ENCODE results near the gene SDR42E1.
"Not testable (repeated sequence)": the region's sequence is repeated elsewhere in the genome, so short reads cannot be mapped to it uniquely, and the experiment has no call there.

SDR42E1 gene

GRCh38 chr16:81997738-81998137 lies 13.5 kb downstream of the SDR42E1 start:
- DNase-seq, result no peak

- no peak for DNase-seq
Measured at GRCh38 chr16:81996664-81997509, 14.4 kb downstream of the SDR42E1 start.

- no peak for DNase-seq
Measured at GRCh38 chr16:81995651-81996050, 15.6 kb downstream of the SDR42E1 start.

- no peak for DNase-seq
Measured at GRCh38 chr16:81994485-81994884, 16.8 kb downstream of the SDR42E1 start.

- DNase-seq, result no peak
Measured at GRCh38 chr16:81992859-81993258, 18.4 kb downstream of the SDR42E1 start.

- DNase-seq, result no peak
Measured at GRCh38 chr16:81987706-81988105, 23.6 kb downstream of the SDR42E1 start.

- DNase-seq, result no peak
Measured at GRCh38 chr16:81987121-81987520, 24.1 kb downstream of the SDR42E1 start.

GRCh38 chr16:81977335-81977942 lies 33.8 kb downstream of the SDR42E1 start:
- not testable (repeated sequence) for DNase-seq

- DNase-seq, result no peak
Measured at GRCh38 chr16:81975637-81976036, 35.6 kb downstream of the SDR42E1 start.

- DNase-seq, result no peak
Measured at GRCh38 chr16:81973737-81974136, 37.5 kb downstream of the SDR42E1 start.

GRCh38 chr16:81971853-81972252 lies 39.4 kb downstream of the SDR42E1 start:
- no peak for DNase-seq

GRCh38 chr16:81967358-81967757 lies 43.9 kb downstream of the SDR42E1 start:
- no peak for DNase-seq

GRCh38 chr16:81964808-81965207 lies 46.5 kb downstream of the SDR42E1 start:
- DNase-seq, result no peak

- no peak for DNase-seq
Measured at GRCh38 chr16:81956213-81956948, 54.9 kb downstream of the SDR42E1 start.

GRCh38 chr16:81951564-81951963 lies 59.7 kb downstream of the SDR42E1 start:
- no peak for DNase-seq

GRCh38 chr16:81946206-81946605 lies 65.1 kb downstream of the SDR42E1 start:
- DNase-seq, result no peak

GRCh38 chr16:81945665-81946064 lies 65.6 kb downstream of the SDR42E1 start:
- no peak for DNase-seq

GRCh38 chr16:81942007-81942601 lies 69.2 kb downstream of the SDR42E1 start:
- no peak for DNase-seq

GRCh38 chr16:81940781-81941560 lies 70.3 kb downstream of the SDR42E1 start:
- DNase-seq, result no peak

- no peak for DNase-seq
Measured at GRCh38 chr16:81939164-81940056, 71.9 kb downstream of the SDR42E1 start.

All from stimulated activated CD4-positive, alpha-beta T cell treated with anti-CD3 and anti-CD28 coated beads, Interleukin-4, amount 100 ng/mL, for 1 hour (primary cell).